ENCODE results near the gene CBR3. TPM values are rescaled to one million over a fixed set of nuclear protein-coding genes. Genes with fewer than 3 reads are reported as not detected.

CBR3 gene
- total RNA-seq, 1 donor from 2014 or later: not detected

DNA sequence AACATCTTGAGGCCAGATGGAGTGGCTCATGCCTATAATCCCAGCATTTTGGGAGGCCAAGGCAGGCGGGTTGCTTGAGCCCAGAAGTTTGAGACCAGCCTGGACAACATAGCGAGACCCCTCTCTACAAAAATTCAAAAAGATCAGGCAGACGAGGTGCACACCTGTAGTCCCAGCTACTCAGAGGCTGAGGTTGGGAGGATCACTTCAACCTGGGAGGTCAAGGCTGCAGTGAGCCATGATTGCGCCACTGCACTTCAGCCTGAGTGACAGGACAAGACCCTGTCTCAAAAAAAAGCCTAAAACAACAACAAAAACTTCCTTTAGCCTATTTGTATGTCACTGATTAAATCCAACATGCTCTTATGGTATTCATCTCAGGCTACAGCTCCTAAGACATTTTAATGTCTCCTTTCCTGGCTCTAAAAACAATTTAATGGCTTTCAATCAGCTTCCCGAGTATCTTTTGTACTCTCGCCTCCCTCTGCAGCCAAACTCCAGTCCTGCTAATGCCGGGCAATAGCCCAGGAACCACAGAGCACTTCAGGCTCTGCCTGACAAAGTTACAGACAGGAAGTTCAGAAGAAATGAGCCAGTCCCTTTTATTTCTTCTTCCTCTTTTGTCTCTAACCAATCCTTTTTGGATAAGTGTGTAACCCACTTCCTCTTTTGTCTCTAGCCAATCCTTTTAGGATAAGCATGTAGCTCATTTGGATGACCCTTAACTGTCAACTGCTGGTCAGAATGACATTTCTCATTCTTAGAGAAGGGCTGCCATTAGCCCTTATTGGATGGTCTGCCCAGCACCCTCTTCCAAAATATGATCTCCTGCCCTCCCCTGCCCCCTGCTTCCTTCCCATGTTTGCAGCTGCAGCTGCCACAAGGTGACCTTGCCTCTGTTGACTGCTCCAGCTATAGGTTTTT, 15.2 kb downstream of the CBR3 start:
- peak; percentile 58 for ATAC-seq
- no peak for DNase-seq (ENCODE audit: low spot score)

- no peak for ATAC-seq
- DNase-seq (ENCODE audit: low spot score): peak; percentile 56
Measured at GRCh38 chr21:36155603-36156338, 20.9 kb downstream of the CBR3 start.

- peak; percentile 87 for ATAC-seq
- peak; percentile 100 for DNase-seq (ENCODE audit: low spot score)
Measured at GRCh38 chr21:36156339-36156814, 21.5 kb downstream of the CBR3 start.

DNA sequence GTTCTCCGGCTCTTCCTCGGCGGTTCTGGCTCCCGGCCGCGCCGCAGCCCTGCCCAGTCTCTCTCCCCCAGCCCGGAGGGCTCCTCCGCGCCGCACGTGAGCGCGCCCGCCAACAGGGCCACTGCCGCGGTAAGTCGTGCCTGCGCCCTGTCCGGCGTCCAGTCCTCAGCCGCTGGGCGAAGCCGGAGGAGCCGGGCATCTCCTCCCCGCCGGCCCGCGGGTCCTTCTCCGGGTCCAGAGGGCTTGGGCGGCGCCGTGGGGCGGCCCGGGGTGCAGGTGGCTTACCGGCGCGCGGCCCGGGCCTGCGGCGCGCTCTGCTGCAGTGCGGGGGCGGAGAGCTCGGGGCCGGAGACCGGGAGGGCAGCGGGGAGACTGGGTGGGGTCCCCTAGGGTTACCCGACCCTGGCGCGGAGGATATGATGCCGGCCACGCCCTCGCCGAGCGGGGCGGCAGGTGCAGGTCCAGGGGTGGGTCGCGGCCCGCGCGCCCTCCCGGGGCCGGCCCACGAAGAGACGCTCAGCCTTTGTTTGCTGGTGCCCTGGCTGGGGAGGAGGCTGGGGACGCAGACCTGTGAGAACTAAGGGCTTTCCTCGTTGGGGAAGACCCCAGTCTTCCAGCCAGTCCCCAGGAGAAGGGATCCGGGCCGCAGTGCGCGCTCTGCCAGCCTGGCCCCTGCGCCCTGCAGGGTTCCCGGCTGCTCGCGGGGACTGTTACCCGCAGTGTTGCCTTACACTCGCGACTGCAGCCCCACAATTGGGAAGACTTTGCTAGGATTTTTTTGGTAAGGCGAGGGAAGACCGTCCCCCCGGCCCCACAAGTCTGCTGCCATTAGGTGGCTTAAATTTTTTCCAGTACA, 22.2 kb downstream of the CBR3 start, which contains the start of gene DOP1B:
TSS of gene DOP1B (plus strand) at position 10 of the 856 bp plus-strand sequence. CDS start 7,910 bp downstream, outside the sequence.
- DNase-seq (ENCODE audit: low spot score) (no peak), ATAC-seq (peak; percentile 41)

- DNase-seq (ENCODE audit: low spot score): no peak
- ATAC-seq: no peak
Measured at GRCh38 chr21:36159356-36159921, 24.6 kb downstream of the CBR3 start.

GRCh38 chr21:36160850-36161178, 25.9 kb downstream of the CBR3 start:
- DNase-seq (ENCODE audit: low spot score) (no peak), ATAC-seq (no peak)

DNA sequence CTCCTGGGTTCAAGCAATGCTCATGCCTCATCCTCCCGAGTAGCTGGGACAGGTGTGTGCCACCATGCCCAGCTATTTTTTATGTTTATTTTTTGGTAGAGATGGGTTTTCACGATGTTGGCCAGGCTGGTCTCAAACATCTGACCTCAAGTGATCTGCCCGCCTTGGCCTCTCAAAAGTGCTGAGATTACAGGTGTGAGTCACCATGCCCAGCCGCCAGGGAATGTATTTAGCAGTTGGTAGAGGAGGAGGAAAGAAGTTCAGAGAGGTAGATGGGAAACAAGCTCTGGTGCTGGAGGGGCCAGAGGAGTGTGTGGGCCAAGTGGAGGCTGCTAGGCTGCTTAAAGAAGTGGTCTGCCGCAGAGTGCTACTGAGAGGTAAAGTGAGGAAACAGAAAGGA, 27.8 kb downstream of the CBR3 start:
- no peak for DNase-seq (ENCODE audit: low spot score)
- ATAC-seq: no peak

DNA sequence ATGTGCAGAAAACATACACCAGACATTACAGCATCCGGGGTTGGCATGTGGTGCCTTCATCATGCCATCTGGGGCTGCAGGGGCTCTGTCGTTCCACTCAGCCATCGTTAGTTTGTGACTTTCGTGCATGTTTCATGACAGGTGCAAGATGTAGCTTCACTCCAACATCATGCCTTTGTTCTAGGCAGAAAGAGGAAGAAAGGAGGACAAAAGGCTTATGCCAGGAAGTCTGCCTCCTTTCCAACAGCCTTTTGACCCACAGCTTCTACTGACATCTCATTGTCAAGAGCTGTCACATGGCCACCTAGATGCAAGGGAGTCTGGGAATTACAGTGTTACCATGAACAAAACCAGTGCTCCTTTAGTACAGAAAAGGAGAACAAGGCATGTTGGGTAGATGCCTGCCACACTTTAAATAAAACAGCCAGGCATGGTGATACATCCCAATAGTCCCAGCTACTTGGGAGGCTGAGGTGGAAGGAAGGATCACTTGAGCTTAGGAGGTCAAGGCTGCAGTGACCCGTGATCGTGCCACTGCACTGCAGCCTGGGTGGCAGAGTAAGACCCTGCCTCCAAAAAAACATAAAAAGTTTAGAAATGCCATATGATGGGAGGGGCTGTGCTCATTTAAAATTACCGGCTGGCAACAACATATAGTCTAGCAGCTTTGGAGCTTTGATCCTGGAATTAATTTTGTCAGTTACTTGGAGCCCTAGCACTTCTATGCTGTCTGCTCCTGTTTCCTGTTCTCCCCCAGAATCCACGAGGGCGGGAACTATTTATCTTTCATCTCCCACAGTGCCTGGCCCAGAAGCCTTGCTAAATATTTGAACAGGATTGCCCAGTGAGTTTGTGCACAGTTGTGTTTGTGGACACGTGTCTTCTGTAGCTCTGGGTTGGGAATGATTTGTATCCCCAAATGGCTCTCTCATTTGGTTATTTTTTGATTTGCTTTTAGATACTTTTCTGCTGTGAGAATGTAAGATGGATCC, 29.2 kb downstream of the CBR3 start:
- peak; percentile 88 for ATAC-seq

DNA sequence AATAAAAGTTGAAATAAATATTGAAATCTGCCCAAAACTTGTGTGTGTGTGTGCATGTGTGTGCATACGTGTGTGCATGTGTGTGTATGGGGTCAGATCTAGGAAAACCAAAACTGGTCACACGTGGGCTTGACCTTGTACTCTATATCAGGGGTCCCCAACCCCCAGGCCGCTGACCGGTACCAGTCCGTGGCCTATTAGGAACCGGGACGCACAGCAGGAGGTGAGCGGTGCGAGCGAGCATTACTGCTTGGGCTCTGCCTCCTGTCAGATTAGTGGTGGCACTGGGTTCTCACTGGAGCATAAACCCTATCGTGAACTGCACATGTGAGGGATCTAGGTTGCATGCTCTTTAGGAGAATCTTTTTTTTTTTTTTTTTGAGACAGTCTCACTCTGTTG, 30.5 kb downstream of the CBR3 start:
- no peak for ATAC-seq
- no peak for DNase-seq (ENCODE audit: low spot score)

More for the DNA sequence above, 29.2 kb downstream of the CBR3 start:
- DNase-seq (ENCODE audit: low spot score): peak; percentile 74

- DNase-seq (ENCODE audit: low spot score): no peak
- no peak for ATAC-seq
Measured at GRCh38 chr21:36166705-36167104, 31.8 kb downstream of the CBR3 start.

DNA sequence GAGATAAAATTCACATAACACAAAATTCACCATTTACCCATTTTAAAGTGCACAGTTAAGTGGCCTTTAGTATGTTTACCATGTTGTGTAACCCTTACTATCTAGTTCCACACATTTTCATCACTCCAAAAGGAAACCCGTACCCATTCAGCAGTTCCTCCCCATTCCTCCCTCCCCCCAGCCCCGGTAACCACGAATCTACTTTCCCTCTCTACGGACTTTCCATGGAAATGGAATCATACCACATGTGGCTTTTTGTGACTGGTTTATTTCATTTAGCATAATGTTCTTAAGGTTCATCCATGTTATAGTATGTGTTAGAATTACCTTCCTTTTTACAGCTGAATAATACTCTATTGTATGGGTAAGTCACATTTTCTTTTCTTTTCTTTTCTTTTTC, 32.7 kb downstream of the CBR3 start:
- ATAC-seq: peak; percentile 22

GRCh38 chr21:36169470-36170128, 34.7 kb downstream of the CBR3 start:
- ATAC-seq: no peak
- DNase-seq (ENCODE audit: low spot score): no peak

More for the DNA sequence above, 32.7 kb downstream of the CBR3 start:
- no peak for DNase-seq (ENCODE audit: low spot score)

DNA sequence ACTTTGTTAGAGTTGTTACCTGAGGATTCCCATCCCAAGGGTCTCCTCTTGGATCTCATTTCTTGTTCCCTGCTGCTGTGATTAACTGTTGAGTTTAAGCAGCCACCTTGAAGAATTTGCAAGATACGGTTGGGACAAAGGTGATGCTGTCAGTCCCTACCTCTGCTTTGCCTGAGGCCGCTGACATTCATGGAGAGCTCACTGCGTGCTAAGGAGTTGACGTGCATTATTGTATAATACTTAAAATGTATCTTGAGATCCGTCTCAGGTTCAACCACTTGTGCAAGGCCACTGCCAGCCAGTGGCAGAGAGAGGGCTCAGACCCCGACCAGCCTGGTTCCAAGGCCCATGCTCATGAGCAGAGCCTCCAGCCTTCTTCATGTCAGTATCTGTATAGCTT, 35.9 kb downstream of the CBR3 start:
- ATAC-seq: no peak
- DNase-seq (ENCODE audit: low spot score): no peak

GRCh38 chr21:36171336-36171735, 36.5 kb downstream of the CBR3 start:
- DNase-seq (ENCODE audit: low spot score) (no peak), ATAC-seq (no peak)

- DNase-seq (ENCODE audit: low spot score): no peak
- ATAC-seq: peak; percentile 61
Measured at GRCh38 chr21:36171741-36172331, 37.0 kb downstream of the CBR3 start.

GRCh38 chr21:36174780-36175179, 39.9 kb downstream of the CBR3 start:
- ATAC-seq (no peak), DNase-seq (ENCODE audit: low spot score) (no peak)

GRCh38 chr21:36175771-36176565, 41.1 kb downstream of the CBR3 start:
- ATAC-seq (no peak), DNase-seq (ENCODE audit: low spot score) (no peak)

- DNase-seq (ENCODE audit: low spot score) (no peak), ATAC-seq (no peak)
Measured at GRCh38 chr21:36178349-36178748, 43.5 kb downstream of the CBR3 start.

Measured in left lobe of liver (tissue), 2 donors.